Measurements from ENCODE around the gene YARS1.

Gene YARS1

GRCh38 chr1:32763221-32763620 is 53.9 kb downstream of the YARS1 start:
- TF ChIP-seq CTCF (IDR thresholded peaks at IDR 0.05), result no peak
- Histone ChIP-seq H3K4me2 (ENCODE audit: low read length) (no peak overlapping the region), H3K4me3 (ENCODE audit: low read depth, low read length) (no peak overlapping the region), H3K27ac (no peak overlapping the region), H3K36me3 (ENCODE audit: control insufficient read depth, insufficient read depth, low read length) (no peaks in the 10 kb centered on the region), H3K79me2 (peaks cover 5% of the 10 kb centered on the region), H3K9ac (no peak overlapping the region), H2AFZ (no peak overlapping the region), H3K4me1 (peaks cover 44% of the 10 kb centered on the region), H3K9me3 (ENCODE audit: control insufficient read depth, low read length) (no peaks in the 10 kb centered on the region), H3K27me3 (ENCODE audit: control insufficient read depth, insufficient read depth, low read length) (no peaks in the 10 kb centered on the region)

GRCh38 chr1:32761936-32762335 is 55.2 kb downstream of the YARS1 start:
- H3K4me2 ChIP-seq (ENCODE audit: low read length), result peak overlapping the region; percentile 52
- no peak for TF ChIP-seq CTCF (IDR thresholded peaks at IDR 0.05)
- H3K4me3 ChIP-seq (ENCODE audit: low read depth, low read length), result no peak overlapping the region
- H2AFZ ChIP-seq, result no peak overlapping the region
- peaks cover 5% of the 10 kb centered on the region for H3K79me2 ChIP-seq
- no peaks in the 10 kb centered on the region for H3K27me3 ChIP-seq (ENCODE audit: control insufficient read depth, insufficient read depth, low read length)
- H3K9ac ChIP-seq, result no peak overlapping the region
- peak overlapping the region; percentile 86 for H3K27ac ChIP-seq
- no peaks in the 10 kb centered on the region for H3K36me3 ChIP-seq (ENCODE audit: control insufficient read depth, insufficient read depth, low read length)
- H3K9me3 ChIP-seq (ENCODE audit: control insufficient read depth, low read length), result no peaks in the 10 kb centered on the region
- H3K4me1 ChIP-seq, result peaks cover 39% of the 10 kb centered on the region

- Histone ChIP-seq H3K4me1 (peaks cover 34% of the 10 kb centered on the region), H3K4me2 (ENCODE audit: low read length) (peak overlapping the region; percentile 52), H2AFZ (no peak overlapping the region), H3K9ac (no peak overlapping the region), H3K79me2 (peaks cover 5% of the 10 kb centered on the region), H3K9me3 (ENCODE audit: control insufficient read depth, low read length) (no peaks in the 10 kb centered on the region), H3K27me3 (ENCODE audit: control insufficient read depth, insufficient read depth, low read length) (no peaks in the 10 kb centered on the region), H3K27ac (peak overlapping the region; percentile 86), H3K36me3 (ENCODE audit: control insufficient read depth, insufficient read depth, low read length) (no peaks in the 10 kb centered on the region), H3K4me3 (ENCODE audit: low read depth, low read length) (peak overlapping the region; percentile 15)
- TF ChIP-seq CTCF (IDR thresholded peaks at IDR 0.05), result no peak
Observed at GRCh38 chr1:32761253-32761877, 55.8 kb downstream of the YARS1 start.

- Histone ChIP-seq H3K4me2 (ENCODE audit: low read length) (peak overlapping the region; percentile 57), H3K4me3 (ENCODE audit: low read depth, low read length) (peak overlapping the region; percentile 0), H3K27me3 (ENCODE audit: control insufficient read depth, insufficient read depth, low read length) (no peaks in the 10 kb centered on the region), H3K9me3 (ENCODE audit: control insufficient read depth, low read length) (no peaks in the 10 kb centered on the region), H3K27ac (peak overlapping the region; percentile 86), H3K79me2 (peaks cover 5% of the 10 kb centered on the region), H3K9ac (no peak overlapping the region), H3K4me1 (peaks cover 31% of the 10 kb centered on the region), H3K36me3 (ENCODE audit: control insufficient read depth, insufficient read depth, low read length) (no peaks in the 10 kb centered on the region), H2AFZ (no peak overlapping the region)
- no peak for TF ChIP-seq CTCF (IDR thresholded peaks at IDR 0.05)
Observed at GRCh38 chr1:32759997-32760623, 57.0 kb downstream of the YARS1 start.

Data from parathyroid adenoma (tissue), 2 donors.